OCI-LY3 (cell line): ENCODE data around the gene ADD1.

ENCODE experiments used
- H2AFZ ChIP-seq: fragments of 200-600, 300-600 bp; shearing (Covaris generic); 2 replicates; pipeline ENCODE4 v1.6.0; 2014; ENCODE audit warnings: antibody characterized with exemption, low read depth, low read length
- H3K27ac ChIP-seq: fragments of 200-600, 300-600 bp; sonication (generic); 2 replicates; pipeline ENCODE4 v1.5.1; 2014; ENCODE audit warnings: mild to moderate bottlenecking, low read length, moderate library complexity, mixed read lengths
- H3K27me3 ChIP-seq: fragments of 200-600, 300-600 bp; sonication (generic); 2 replicates; pipeline ENCODE4 v1.6.1; 2014; ENCODE audit warnings: low read depth, low read length, mixed read lengths
- H3K36me3 ChIP-seq: fragments of 200-600, 300-600 bp; sonication (generic); replicated peaks from 2 replicates; pipeline ENCODE3; 2014; ENCODE audit warnings: low read depth, low read length, mixed read lengths
- H3K4me1 ChIP-seq: fragments of 300-600, 200-600 bp; sonication (generic); 2 replicates; pipeline ENCODE4 v1.6.1; 2014; ENCODE audit warnings: low read length, mixed read lengths
- H3K4me2 ChIP-seq: fragments of 200-600, 300-600 bp; sonication (generic); 2 replicates; pipeline ENCODE4 v1.6.1; 2014; ENCODE audit warnings: low read length, mixed read lengths
- H3K4me3 ChIP-seq: fragments of 300-600, 200-600 bp; sonication (generic); 2 replicates; pipeline ENCODE4 v1.5.1; 2014; ENCODE audit warnings: antibody characterized with exemption, mild to moderate bottlenecking, low read length, moderate library complexity
- H3K79me2 ChIP-seq: fragments of 300-600, 200-600 bp; shearing (Covaris generic); 2 replicates; pipeline ENCODE4 v1.6.1; 2014; ENCODE audit warnings: mild to moderate bottlenecking, low read length, mixed read lengths
- H3K9ac ChIP-seq: fragments of 300-600, 200-600 bp; shearing (Covaris generic); 2 replicates; pipeline ENCODE4 v1.6.0; 2014; ENCODE audit warnings: mild to moderate bottlenecking, low read length, moderate library complexity
- H3K9me3 ChIP-seq: fragments of 200-600, 300-600 bp; shearing (Covaris generic); 2 replicates; pipeline ENCODE4 v1.6.1; 2014; ENCODE audit warnings: low read length, mixed read lengths; ENCODE audit not compliant: insufficient read depth
- H4K20me1 ChIP-seq: fragments of 200-600, 300-600 bp; sonication (generic); 2 replicates; pipeline ENCODE4 v1.6.1; 2016; ENCODE audit warnings: low read length, mixed read lengths; ENCODE audit not compliant: insufficient read depth
- EZH2phosphoT487 ChIP-seq: fragments of 200-600 bp; shearing (Covaris generic); IDR thresholded peaks from 2 replicates; pipeline ENCODE4 v1.6.1; 2018; ENCODE audit warnings: antibody characterized with exemption, mixed run types, low read depth
- TF ChIP-seq, protein P1 (sequence below): fragments of 200-600, 300-600 bp; sonication (generic); IDR thresholded peaks from 2 replicates; pipeline ENCODE4 v1.5.1; 2014; ENCODE audit warnings: antibody characterized with exemption, low read length, low read depth

The ADD1 gene

DNA sequence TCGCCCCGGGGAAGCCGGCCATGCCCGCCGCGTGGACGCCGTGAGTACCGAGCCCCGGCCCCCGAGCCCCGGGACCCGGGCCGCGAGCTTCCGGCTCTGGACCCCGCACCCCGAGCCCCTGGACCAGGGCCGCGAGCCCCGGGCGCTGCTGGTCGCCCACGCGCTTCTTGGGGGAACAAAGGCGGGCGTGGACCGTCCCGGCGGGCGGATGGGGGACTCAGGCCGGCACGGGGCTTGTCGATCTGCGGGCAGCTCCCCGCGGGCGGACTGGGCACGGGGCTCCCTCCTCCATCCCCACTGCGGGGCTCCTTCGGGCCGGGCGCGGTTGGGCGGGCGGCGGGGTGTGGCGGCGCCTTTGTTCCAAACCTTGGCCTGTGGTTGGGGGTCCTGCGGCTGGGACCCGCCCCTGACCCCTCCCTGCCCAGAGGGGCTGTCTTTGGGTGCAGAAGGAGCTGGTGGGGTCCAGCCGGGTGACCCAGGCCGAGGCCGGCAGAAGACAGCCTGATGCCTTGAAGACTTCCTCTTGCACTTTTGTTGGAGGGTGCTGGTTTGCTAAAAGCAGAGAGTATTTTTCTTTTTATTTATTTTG, 25.2 kb upstream of the ADD1 start:
- peaks cover 51% of the 10 kb centered on the region for H3K79me2 ChIP-seq
- H3K9ac ChIP-seq, result peak overlapping the region; percentile 71
- H3K27me3 ChIP-seq, result no peaks in the 10 kb centered on the region
- H3K27ac ChIP-seq, result no peak overlapping the region
- H4K20me1 ChIP-seq, result peaks cover 15% of the 10 kb centered on the region
- peaks cover 3% of the 10 kb centered on the region for H3K36me3 ChIP-seq
- no peak overlapping the region for H2AFZ ChIP-seq
- peaks cover 14% of the 10 kb centered on the region for H3K4me1 ChIP-seq
- TF ChIP-seq EZH2phosphoT487, result no peak
- TF ChIP-seq, protein P1, sequence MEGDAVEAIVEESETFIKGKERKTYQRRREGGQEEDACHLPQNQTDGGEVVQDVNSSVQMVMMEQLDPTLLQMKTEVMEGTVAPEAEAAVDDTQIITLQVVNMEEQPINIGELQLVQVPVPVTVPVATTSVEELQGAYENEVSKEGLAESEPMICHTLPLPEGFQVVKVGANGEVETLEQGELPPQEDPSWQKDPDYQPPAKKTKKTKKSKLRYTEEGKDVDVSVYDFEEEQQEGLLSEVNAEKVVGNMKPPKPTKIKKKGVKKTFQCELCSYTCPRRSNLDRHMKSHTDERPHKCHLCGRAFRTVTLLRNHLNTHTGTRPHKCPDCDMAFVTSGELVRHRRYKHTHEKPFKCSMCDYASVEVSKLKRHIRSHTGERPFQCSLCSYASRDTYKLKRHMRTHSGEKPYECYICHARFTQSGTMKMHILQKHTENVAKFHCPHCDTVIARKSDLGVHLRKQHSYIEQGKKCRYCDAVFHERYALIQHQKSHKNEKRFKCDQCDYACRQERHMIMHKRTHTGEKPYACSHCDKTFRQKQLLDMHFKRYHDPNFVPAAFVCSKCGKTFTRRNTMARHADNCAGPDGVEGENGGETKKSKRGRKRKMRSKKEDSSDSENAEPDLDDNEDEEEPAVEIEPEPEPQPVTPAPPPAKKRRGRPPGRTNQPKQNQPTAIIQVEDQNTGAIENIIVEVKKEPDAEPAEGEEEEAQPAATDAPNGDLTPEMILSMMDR, result no peak
- no peaks in the 10 kb centered on the region for H3K9me3 ChIP-seq
- H3K4me2 ChIP-seq, result peak overlapping the region; percentile 94
- peak overlapping the region; percentile 98 for H3K4me3 ChIP-seq

DNA sequence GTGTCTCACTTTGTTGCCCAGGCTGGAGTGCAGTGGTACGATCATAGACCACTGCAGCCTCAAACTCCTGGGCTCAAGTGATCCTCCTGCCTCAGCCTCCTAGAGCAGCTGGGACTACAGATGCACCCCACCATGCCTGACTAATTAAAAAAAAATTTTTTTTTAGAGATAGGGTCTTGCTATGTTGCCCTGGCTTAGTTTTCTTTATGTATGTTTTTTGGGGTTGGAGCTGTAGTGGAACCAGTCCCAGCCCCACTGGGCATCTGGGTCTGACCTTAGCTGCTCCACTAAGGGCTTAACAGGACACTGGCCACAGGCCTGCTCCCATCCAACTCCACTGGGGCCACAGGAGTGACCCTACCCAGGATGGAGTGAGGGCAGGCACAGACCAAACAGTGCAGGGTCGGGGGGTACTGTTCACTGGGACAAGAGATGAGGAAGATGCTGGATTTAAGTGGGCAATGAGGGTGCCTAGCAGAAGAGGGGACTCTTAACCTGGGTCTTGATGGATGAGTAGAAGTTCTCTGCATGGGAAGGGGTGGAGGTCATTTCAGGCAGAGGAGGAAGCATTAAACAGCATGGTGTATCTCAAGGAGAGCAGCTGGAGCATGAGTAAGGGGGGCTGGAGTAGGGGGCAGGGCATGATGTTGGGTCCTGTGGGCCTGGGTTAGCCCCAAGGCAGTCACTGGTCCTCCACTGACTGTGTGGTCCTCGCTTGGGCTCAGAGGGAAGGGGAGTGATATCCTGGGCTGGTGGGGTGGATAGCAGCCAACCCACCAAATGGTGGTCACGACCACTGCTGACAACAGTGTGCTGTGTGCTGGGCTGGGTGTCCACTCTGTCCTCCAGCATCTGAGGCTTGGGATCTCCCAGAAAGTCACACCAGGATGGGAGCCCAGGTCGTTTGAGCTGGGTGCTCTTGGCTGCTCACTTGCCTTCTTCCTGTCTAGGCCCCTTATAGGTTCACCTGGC, 24.1 kb upstream of the ADD1 start:
- peaks cover 11% of the 10 kb centered on the region; the same call in 1 of the 2 replicates for H3K4me1 ChIP-seq
- H3K4me2 ChIP-seq, result peak overlapping the region; percentile 94
- H3K4me3 ChIP-seq, result peak overlapping the region; percentile 98; the same call in 1 of the 2 replicates

DNA sequence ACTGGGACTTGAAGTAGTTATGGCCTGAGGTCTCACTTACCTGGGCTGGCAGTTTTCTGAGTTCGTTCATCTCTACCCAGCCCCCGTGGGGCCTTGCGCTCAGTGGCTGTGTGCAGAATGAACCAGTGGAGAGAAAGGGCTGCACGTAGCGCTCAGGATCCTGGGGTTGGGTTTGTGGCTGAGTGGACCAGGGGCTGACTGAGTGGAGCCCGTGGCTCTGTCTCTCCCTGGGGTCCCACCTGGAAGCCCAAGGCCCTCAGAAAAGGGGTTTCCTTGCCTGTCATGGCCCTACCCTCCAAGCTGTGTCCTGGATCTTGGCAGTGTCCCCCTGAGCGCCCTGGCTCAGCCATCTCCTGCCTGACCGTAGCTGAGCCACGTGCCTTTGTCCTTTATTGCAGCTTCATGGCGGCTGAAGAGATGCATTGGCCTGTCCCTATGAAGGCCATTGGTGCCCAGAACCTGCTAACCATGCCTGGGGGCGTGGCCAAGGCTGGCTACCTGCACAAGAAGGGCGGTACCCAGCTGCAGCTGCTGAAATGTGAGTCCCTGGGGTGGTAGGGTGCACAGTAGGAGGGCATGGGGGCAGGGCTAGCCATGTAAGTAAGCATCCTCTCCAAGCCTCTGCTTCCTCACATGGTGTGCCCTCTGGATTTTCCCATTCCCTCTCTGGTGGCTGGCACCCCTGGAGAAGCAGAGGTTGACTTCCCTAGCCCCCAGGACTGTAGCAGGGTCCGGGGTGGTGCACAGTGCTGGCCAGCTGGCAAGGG, 23.2 kb upstream of the ADD1 start:
- Histone ChIP-seq H3K9me3 (no peaks in the 10 kb centered on the region), H3K36me3 (peaks cover 18% of the 10 kb centered on the region), H3K4me1 (peaks cover 5% of the 10 kb centered on the region; the same call in 1 of the 2 replicates), H3K79me2 (peaks cover 43% of the 10 kb centered on the region), H4K20me1 (peaks cover 15% of the 10 kb centered on the region), H3K9ac (no peak overlapping the region), H3K27ac (no peak overlapping the region), H3K4me3 (no peak overlapping the region), H2AFZ (no peak overlapping the region), H3K27me3 (no peaks in the 10 kb centered on the region), H3K4me2 (no peak overlapping the region)
- TF ChIP-seq EZH2phosphoT487, result no peak
- TF ChIP-seq, protein P1, result no peak

More for the DNA sequence above, 24.1 kb upstream of the ADD1 start:
- Histone ChIP-seq H3K27ac (no peak overlapping the region), H3K79me2 (peaks cover 43% of the 10 kb centered on the region), H3K9ac (no peak overlapping the region), H3K36me3 (peaks cover 9% of the 10 kb centered on the region), H3K27me3 (no peaks in the 10 kb centered on the region), H3K9me3 (no peaks in the 10 kb centered on the region), H2AFZ (no peak overlapping the region), H4K20me1 (peaks cover 15% of the 10 kb centered on the region)
- TF ChIP-seq, protein P1, result no peak
- TF ChIP-seq EZH2phosphoT487, result no peak
